Measurements from ENCODE around the gene NLE1.

GRCh38 chr17:35166526-35166925 is 24.4 kb upstream of the NLE1 start:
- TF ChIP-seq CTCF (IDR thresholded peaks at IDR 0.05) (no peak), POLR2A (IDR thresholded peaks at IDR 0.05) (no peak), EP300 (IDR thresholded peaks at IDR 0.05) (no peak)
